ENCODE measurements around the gene MSANTD7. TPM values are rescaled to one million over a fixed set of nuclear protein-coding genes. Genes with fewer than 3 reads are reported as not detected.

Gene MSANTD7
- total RNA-seq, 1 experiment from 2014 or later: 25.0 TPM

DNA sequence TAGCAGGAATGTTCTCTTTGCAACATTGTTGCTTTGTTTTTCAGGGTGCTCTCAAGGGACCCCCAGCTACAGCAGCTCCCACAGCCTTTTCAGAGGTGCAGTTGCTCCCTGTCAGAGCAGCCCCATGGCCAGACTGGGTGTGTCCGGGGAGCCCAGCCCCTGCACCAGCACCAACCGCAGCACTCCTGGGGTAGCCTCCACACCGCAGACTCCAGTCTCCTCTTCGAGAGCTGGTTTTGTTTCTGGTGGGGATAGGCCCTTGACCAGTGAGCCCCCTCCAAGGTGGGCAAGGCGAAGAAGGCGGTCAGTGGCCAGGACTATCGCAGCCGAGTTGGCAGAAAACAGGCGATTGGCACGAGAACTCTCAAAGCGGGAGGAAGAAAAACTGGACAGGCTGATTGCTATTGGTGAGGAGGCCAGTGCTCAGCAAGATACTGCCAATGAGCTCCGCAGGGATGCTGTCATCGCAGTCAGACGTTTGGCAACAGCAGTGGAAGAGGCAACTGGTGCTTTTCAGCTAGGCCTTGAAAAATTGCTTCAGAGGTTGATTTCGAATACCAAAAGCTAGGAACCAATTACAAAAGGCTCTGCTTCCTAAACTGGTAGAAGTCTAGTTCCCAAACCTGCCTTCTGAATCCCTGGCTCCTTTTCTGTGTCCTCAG, 5.4 kb downstream of the MSANTD7 start:
- Histone ChIP-seq H4K20me1 (ENCODE audit: insufficient read depth, low read depth, low read length) (peaks cover 10% of the 10 kb centered on the region; the same call in 1 of the 2 replicates), H3K27ac (ENCODE audit: low read length) (no peak overlapping the region), H3K4me3 (ENCODE audit: low read length) (no peak overlapping the region), H3K9ac (ENCODE audit: low read length) (no peak overlapping the region), H3K4me1 (ENCODE audit: low read length) (peaks cover 10% of the 10 kb centered on the region), H3K9me2 (replicated peaks; ENCODE audit: insufficient read depth, low read length) (no peaks in the 10 kb centered on the region), H3K4me2 (ENCODE audit: low read depth, low read length, poor library complexity, severe bottlenecking) (no peak overlapping the region), H3K36me3 (ENCODE audit: insufficient read depth, low read length) (peaks cover 49% of the 10 kb centered on the region; the same call in 1 of the 2 replicates), H3K9me3 (ENCODE audit: low read length) (no peaks in the 10 kb centered on the region), H3K79me2 (ENCODE audit: low read length) (peaks cover 84% of the 10 kb centered on the region), H3K27me3 (ENCODE audit: low read length) (no peaks in the 10 kb centered on the region), H2AFZ (ENCODE audit: low read length) (no peak overlapping the region)
- DNase-seq: no peak

DNA sequence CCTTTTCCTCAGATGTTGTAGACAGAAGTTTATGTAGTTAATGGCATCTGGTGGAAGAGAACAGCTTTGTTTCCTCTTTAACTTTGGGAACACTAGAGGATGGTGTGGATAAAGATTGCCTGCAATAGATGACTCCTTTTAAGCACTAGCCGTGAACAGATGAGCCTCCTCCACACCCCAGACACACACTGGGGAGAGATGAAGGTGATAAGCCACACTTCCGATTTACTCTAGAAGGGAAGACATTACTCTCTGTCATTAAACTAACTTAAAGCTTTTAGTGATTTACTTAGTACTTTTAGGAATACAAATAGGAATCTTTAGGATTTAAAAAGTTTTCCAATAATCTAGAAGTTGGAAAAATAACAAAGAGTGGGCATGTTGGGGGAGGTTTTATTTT, 6.8 kb downstream of the MSANTD7 start:
- H3K27me3 ChIP-seq (ENCODE audit: low read length): no peaks in the 10 kb centered on the region
- H3K4me2 ChIP-seq (ENCODE audit: low read depth, low read length, poor library complexity, severe bottlenecking): no peak overlapping the region
- 0 out of 2 replicates have a peak, but pooled peaks cover 4% of the 10 kb centered on the region for H4K20me1 ChIP-seq (ENCODE audit: insufficient read depth, low read depth, low read length)
- H3K9ac ChIP-seq (ENCODE audit: low read length): no peak overlapping the region
- H3K9me2 ChIP-seq (replicated peaks; ENCODE audit: insufficient read depth, low read length): no peaks in the 10 kb centered on the region
- H3K36me3 ChIP-seq (ENCODE audit: insufficient read depth, low read length): peaks cover 59% of the 10 kb centered on the region; the same call in 1 of the 2 replicates
- no peak overlapping the region for H3K4me3 ChIP-seq (ENCODE audit: low read length)
- DNase-seq: no peak
- peaks cover 5% of the 10 kb centered on the region for H3K4me1 ChIP-seq (ENCODE audit: low read length)
- H3K9me3 ChIP-seq (ENCODE audit: low read length): no peaks in the 10 kb centered on the region
- peaks cover 69% of the 10 kb centered on the region for H3K79me2 ChIP-seq (ENCODE audit: low read length)
- H2AFZ ChIP-seq (ENCODE audit: low read length): no peak overlapping the region
- H3K27ac ChIP-seq (ENCODE audit: low read length): no peak overlapping the region

DNA sequence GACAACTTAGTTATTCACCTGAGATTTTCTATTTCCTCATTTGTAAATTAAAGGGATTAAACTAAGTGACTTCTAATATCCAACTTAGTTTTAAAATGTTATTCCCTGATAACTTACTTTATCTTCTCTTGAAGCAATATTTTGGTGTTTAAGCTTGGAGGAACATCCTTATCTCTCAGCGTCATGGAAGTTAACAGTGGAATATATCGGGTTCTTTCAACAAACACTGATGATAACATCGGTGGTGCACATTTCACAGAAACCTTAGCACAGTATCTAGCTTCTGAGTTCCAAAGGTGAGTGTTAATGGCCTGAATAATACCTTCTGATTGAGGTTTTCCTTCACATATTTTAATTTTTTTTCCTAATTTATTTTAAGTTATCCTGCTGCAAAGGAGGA, 14.1 kb downstream of the MSANTD7 start:
- H3K27me3 ChIP-seq (ENCODE audit: low read length): no peaks in the 10 kb centered on the region
- no peak overlapping the region for H3K4me2 ChIP-seq (ENCODE audit: low read depth, low read length, poor library complexity, severe bottlenecking)
- no peaks in the 10 kb centered on the region for H3K9me3 ChIP-seq (ENCODE audit: low read length)
- no peak overlapping the region for H3K4me3 ChIP-seq (ENCODE audit: low read length)
- H2AFZ ChIP-seq (ENCODE audit: low read length): no peak overlapping the region
- H3K79me2 ChIP-seq (ENCODE audit: low read length): peaks cover 48% of the 10 kb centered on the region
- H3K9ac ChIP-seq (ENCODE audit: low read length): no peak overlapping the region
- H4K20me1 ChIP-seq (ENCODE audit: insufficient read depth, low read depth, low read length): no peaks in the 10 kb centered on the region
- H3K27ac ChIP-seq (ENCODE audit: low read length): no peak overlapping the region
- peaks cover 68% of the 10 kb centered on the region; the same call in 1 of the 2 replicates for H3K36me3 ChIP-seq (ENCODE audit: insufficient read depth, low read length)
- no peak for DNase-seq
- no peaks in the 10 kb centered on the region for H3K9me2 ChIP-seq (replicated peaks; ENCODE audit: insufficient read depth, low read length)
- H3K4me1 ChIP-seq (ENCODE audit: low read length): no peaks in the 10 kb centered on the region

DNA sequence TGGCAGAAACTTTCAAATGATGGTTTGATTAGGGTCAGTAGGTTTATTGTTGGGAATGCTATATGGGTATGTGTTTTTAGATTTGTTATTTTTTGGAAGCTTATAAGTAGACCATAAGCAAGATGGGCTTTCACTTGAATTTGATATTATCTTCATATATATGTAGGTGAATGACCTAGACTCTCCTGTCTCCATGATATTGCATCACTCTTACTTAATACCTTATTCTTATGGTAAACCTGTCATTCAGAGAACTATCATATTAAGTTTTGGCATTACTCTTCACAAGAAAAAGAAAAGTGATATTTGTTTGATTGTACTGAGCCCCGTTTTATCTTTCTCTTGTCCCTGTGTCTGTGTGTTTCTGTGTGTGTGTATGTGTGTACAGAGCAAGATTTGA, 17.3 kb downstream of the MSANTD7 start:
- H3K9ac ChIP-seq (ENCODE audit: low read length): no peak overlapping the region
- no peak overlapping the region for H2AFZ ChIP-seq (ENCODE audit: low read length)
- no peak overlapping the region for H3K4me2 ChIP-seq (ENCODE audit: low read depth, low read length, poor library complexity, severe bottlenecking)
- no peak for DNase-seq
- H3K27ac ChIP-seq (ENCODE audit: low read length): no peak overlapping the region
- H3K4me3 ChIP-seq (ENCODE audit: low read length): no peak overlapping the region
- peaks cover 73% of the 10 kb centered on the region; the same call in 1 of the 2 replicates for H3K36me3 ChIP-seq (ENCODE audit: insufficient read depth, low read length)
- H3K4me1 ChIP-seq (ENCODE audit: low read length): no peaks in the 10 kb centered on the region; the same call in 1 of the 2 replicates
- H4K20me1 ChIP-seq (ENCODE audit: insufficient read depth, low read depth, low read length): no peaks in the 10 kb centered on the region
- peaks cover 66% of the 10 kb centered on the region for H3K79me2 ChIP-seq (ENCODE audit: low read length)
- no peaks in the 10 kb centered on the region for H3K9me3 ChIP-seq (ENCODE audit: low read length)
- no peaks in the 10 kb centered on the region for H3K27me3 ChIP-seq (ENCODE audit: low read length)
- no peaks in the 10 kb centered on the region for H3K9me2 ChIP-seq (replicated peaks; ENCODE audit: insufficient read depth, low read length)

DNA sequence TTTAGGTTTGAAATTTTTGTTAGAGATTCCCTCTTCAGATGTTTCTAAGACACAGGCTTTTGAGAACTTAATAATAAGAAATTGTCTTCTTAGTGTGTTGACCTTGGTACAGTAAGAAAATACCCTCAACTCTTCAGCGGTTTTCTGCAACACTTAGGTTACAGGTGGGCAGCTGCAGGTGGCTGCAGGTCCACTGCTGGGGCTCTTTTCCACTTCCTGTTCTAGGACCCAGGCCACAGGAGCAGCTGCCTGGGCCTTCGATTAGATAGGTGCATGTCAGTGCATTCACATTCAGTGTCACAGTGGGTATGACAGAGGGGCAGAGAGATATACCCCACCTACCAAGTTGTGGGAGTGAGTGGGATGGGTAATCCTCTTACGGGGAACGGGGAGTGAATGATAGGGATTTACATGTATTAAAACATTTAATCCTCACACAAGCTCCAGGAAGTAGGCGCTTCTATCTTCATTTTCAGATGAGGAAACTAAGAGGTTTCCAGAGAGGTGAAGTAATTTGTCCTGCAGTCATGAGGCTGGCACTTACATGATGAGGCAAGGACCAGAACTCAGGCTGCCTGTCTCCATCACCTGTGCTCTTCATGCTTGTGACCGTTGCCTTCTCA, 20.3 kb downstream of the MSANTD7 start:
- H3K27me3 ChIP-seq (ENCODE audit: low read length): no peaks in the 10 kb centered on the region
- no peak overlapping the region for H3K4me3 ChIP-seq (ENCODE audit: low read length)
- H3K4me1 ChIP-seq (ENCODE audit: low read length): no peaks in the 10 kb centered on the region; the same call in 1 of the 2 replicates
- no peaks in the 10 kb centered on the region for H4K20me1 ChIP-seq (ENCODE audit: insufficient read depth, low read depth, low read length)
- H3K4me2 ChIP-seq (ENCODE audit: low read depth, low read length, poor library complexity, severe bottlenecking): no peak overlapping the region
- H2AFZ ChIP-seq (ENCODE audit: low read length): no peak overlapping the region
- no peak for DNase-seq
- no peak overlapping the region for H3K9ac ChIP-seq (ENCODE audit: low read length)
- H3K9me3 ChIP-seq (ENCODE audit: low read length): no peaks in the 10 kb centered on the region
- H3K36me3 ChIP-seq (ENCODE audit: insufficient read depth, low read length): peaks cover 48% of the 10 kb centered on the region
- H3K27ac ChIP-seq (ENCODE audit: low read length): no peak overlapping the region
- H3K9me2 ChIP-seq (replicated peaks; ENCODE audit: insufficient read depth, low read length): no peaks in the 10 kb centered on the region
- H3K79me2 ChIP-seq (ENCODE audit: low read length): peaks cover 65% of the 10 kb centered on the region

DNA sequence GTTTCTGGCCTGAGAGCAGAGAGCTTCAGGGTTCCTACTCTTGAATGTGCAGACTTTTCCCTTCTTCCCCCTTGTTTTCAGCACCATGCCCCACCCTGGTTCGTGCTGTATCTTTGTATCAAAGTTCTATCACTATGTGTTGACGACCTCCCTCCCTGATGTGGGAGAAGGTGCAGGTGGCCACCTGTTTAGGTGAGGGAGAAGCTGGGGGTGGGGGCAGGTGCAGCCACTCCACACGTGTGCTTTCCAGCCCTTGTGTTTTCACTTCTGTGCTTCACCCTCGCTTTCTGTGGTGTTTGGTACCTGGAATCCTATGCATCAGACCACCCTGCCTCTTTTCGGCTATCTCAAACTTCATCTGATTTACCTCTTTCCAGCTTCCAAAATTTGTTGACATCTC, 20.9 kb downstream of the MSANTD7 start:
- Histone ChIP-seq H3K9me3 (ENCODE audit: low read length) (no peaks in the 10 kb centered on the region), H3K4me3 (ENCODE audit: low read length) (no peak overlapping the region), H3K27ac (ENCODE audit: low read length) (no peak overlapping the region), H3K4me2 (ENCODE audit: low read depth, low read length, poor library complexity, severe bottlenecking) (no peak overlapping the region), H3K79me2 (ENCODE audit: low read length) (peaks cover 66% of the 10 kb centered on the region), H3K4me1 (ENCODE audit: low read length) (no peaks in the 10 kb centered on the region; the same call in 1 of the 2 replicates), H4K20me1 (ENCODE audit: insufficient read depth, low read depth, low read length) (no peaks in the 10 kb centered on the region), H3K9me2 (replicated peaks; ENCODE audit: insufficient read depth, low read length) (no peaks in the 10 kb centered on the region), H3K36me3 (ENCODE audit: insufficient read depth, low read length) (peaks cover 46% of the 10 kb centered on the region), H2AFZ (ENCODE audit: low read length) (no peak overlapping the region), H3K27me3 (ENCODE audit: low read length) (no peaks in the 10 kb centered on the region), H3K9ac (ENCODE audit: low read length) (no peak overlapping the region)
- no peak for DNase-seq

DNA sequence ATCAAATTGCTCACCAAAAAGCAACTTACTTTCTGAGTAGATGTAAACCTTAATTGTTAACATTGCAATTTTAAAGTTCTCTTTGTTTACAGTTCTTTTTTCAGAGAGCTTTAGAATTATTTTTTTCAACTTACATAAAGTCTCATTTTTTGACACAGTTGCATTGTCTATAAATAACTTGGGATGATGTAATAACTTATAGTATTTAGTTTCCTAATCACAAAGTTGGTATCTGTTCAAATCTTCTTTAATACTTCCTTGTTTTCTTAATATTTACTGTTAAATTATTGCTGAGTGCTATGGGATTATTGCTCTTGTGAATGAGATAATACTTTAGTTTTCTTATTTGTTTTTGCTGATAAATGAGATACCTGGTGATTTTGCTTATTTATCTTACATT, 21.7 kb downstream of the MSANTD7 start:
- no peak overlapping the region; the same call in 1 of the 2 replicates for H3K27ac ChIP-seq (ENCODE audit: low read length)
- no peaks in the 10 kb centered on the region for H3K9me3 ChIP-seq (ENCODE audit: low read length)
- H3K27me3 ChIP-seq (ENCODE audit: low read length): no peaks in the 10 kb centered on the region
- H4K20me1 ChIP-seq (ENCODE audit: insufficient read depth, low read depth, low read length): no peaks in the 10 kb centered on the region
- no peaks in the 10 kb centered on the region; the same call in 1 of the 2 replicates for H3K4me1 ChIP-seq (ENCODE audit: low read length)
- peaks cover 59% of the 10 kb centered on the region for H3K79me2 ChIP-seq (ENCODE audit: low read length)
- H3K9me2 ChIP-seq (replicated peaks; ENCODE audit: insufficient read depth, low read length): no peaks in the 10 kb centered on the region
- no peak overlapping the region for H2AFZ ChIP-seq (ENCODE audit: low read length)
- peaks cover 39% of the 10 kb centered on the region for H3K36me3 ChIP-seq (ENCODE audit: insufficient read depth, low read length)
- no peak overlapping the region for H3K4me3 ChIP-seq (ENCODE audit: low read length)
- H3K9ac ChIP-seq (ENCODE audit: low read length): no peak overlapping the region
- no peak overlapping the region for H3K4me2 ChIP-seq (ENCODE audit: low read depth, low read length, poor library complexity, severe bottlenecking)
- no peak for DNase-seq

DNA sequence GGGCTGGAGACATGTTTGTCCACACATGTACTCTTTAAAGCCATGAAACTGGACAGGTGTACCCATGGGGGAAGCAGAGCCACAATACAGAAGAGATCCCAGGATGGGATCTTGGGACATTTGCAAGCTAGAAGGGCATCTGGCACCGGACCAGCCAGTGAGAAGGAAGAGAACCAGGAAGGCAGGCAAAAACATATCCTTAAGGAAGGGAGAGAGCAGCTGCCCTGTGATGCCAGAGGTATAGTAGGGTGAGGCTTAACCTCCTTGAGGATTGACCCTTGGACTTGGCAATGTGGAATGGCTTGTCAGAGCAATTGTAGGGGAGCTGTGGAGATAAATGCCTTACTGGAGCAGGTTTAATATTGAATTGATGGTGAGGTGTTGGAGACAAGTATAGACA, 22.7 kb downstream of the MSANTD7 start:
- Histone ChIP-seq H3K4me1 (ENCODE audit: low read length) (no peaks in the 10 kb centered on the region; the same call in 1 of the 2 replicates), H3K27me3 (ENCODE audit: low read length) (no peaks in the 10 kb centered on the region), H3K4me3 (ENCODE audit: low read length) (no peak overlapping the region), H3K9ac (ENCODE audit: low read length) (no peak overlapping the region), H2AFZ (ENCODE audit: low read length) (no peak overlapping the region), H4K20me1 (ENCODE audit: insufficient read depth, low read depth, low read length) (no peaks in the 10 kb centered on the region), H3K36me3 (ENCODE audit: insufficient read depth, low read length) (peaks cover 31% of the 10 kb centered on the region), H3K4me2 (ENCODE audit: low read depth, low read length, poor library complexity, severe bottlenecking) (no peak overlapping the region), H3K9me2 (replicated peaks; ENCODE audit: insufficient read depth, low read length) (no peaks in the 10 kb centered on the region), H3K79me2 (ENCODE audit: low read length) (peaks cover 53% of the 10 kb centered on the region), H3K27ac (ENCODE audit: low read length) (no peak overlapping the region), H3K9me3 (ENCODE audit: low read length) (no peaks in the 10 kb centered on the region)
- DNase-seq: no peak
